HG02763 (cell line): ENCODE measurements around the gene SLC39A5.
"Not testable (repeated sequence)": the region's sequence is repeated elsewhere in the genome, so short reads cannot be mapped to it uniquely, and the experiment has no call there.

Experiments used
- ATAC-seq: cut with Tn5 transposase; IDR thresholded peaks from one replicate; pipeline ENCODE4 v1.9.1; 2021; ENCODE audit warnings: mild to moderate bottlenecking, moderate library complexity; ENCODE audit not compliant: unreplicated experiment

The SLC39A5 gene

GRCh38 chr12:56242986-56243385, 13.1 kb downstream of the SLC39A5 start:
- no peak for ATAC-seq

- no peak for ATAC-seq
Observed at GRCh38 chr12:56243731-56244181, 13.9 kb downstream of the SLC39A5 start.

- no peak for ATAC-seq
Observed at GRCh38 chr12:56244494-56244893, 14.6 kb downstream of the SLC39A5 start.

- no peak for ATAC-seq
Observed at GRCh38 chr12:56247923-56248322, 18.1 kb downstream of the SLC39A5 start.

DNA sequence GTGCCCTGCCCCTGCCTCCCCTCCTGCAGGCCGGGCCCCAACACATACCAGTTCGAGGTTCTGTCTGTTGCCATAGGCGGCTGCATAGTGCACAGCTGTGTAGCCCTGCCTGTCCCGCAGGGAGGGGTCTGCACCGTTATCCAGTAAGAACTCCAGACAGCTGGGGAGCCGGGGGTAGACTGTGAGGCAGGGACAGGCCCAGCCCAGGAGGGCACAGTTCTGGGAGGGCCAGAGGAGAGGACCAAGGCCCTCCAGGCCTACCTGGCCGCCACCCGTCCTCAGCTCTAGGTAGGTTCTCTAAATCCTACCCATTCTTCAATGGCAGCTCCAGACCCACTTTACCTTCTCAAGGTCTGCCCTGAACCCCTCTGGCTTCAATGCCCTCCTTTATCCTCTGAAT, 18.9 kb downstream of the SLC39A5 start:
- no peak for ATAC-seq

- ATAC-seq = no peak
Observed at GRCh38 chr12:56252649-56253048, 22.8 kb downstream of the SLC39A5 start.

DNA sequence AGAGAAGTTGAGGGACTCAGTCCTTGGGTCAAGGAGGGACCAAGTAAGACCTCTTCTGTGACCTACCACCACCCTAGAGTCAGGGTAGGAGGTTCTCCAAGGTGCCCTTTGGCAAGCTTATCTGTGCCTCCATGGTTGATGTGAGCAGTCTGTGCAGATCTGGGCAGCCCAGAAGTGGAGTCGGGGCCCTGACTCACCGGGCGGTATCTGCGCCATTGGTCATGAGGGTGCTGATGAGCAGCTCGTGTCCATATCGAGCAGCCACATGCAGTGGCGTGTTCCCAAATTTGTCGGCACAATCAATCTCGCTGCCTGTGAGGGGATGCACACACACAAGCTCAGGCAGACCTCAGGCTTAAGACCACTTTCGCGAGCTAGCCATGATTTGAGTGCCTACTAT, 23.2 kb downstream of the SLC39A5 start:
- ATAC-seq = no peak

GRCh38 chr12:56255671-56256070, 25.8 kb downstream of the SLC39A5 start:
- ATAC-seq = no peak

DNA sequence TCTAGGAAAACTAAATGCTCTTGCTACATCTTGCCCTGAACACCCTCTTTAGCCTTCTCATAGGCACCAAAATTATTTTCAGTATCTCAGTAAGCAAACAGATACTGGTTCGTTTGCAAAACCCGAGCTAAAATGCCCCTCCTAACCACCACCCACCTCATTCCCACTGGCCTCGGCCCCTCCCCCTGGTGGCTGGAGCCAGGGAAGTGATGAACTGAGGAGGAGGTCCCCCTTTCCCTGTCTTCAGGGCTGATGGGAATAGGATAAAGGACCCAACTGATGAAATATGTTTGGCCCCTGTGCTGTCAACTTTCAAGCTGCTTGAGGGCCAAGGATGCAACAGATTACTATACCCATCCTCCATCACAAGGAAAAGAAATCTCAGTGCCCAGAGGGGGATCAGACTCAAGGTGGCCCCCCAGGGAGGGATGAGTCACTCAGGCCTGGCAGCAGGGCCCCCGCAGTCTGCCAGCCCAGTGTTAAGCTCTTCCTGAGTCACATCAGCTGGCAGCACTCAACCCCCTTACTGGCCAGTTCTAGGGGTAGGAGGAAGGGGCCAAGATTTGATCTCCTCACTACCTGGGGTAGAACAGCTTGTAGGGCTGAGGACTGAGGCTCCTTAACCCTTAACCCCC, 26.6 kb downstream of the SLC39A5 start:
- ATAC-seq = no peak

- ATAC-seq = no peak
Observed at GRCh38 chr12:56257071-56257470, 27.2 kb downstream of the SLC39A5 start.

- ATAC-seq = no peak
Observed at GRCh38 chr12:56257491-56258067, 27.7 kb downstream of the SLC39A5 start.

GRCh38 chr12:56258068-56258819, 28.4 kb downstream of the SLC39A5 start, which contains the start of gene ANKRD52:
ANKRD52 (minus strand) TSS chr12:56258384; CDS start chr12:56258269, 115 bp downstream.
- ATAC-seq = peak; percentile 81

- ATAC-seq = no peak
Observed at GRCh38 chr12:56258820-56259183, 29.0 kb downstream of the SLC39A5 start.

DNA sequence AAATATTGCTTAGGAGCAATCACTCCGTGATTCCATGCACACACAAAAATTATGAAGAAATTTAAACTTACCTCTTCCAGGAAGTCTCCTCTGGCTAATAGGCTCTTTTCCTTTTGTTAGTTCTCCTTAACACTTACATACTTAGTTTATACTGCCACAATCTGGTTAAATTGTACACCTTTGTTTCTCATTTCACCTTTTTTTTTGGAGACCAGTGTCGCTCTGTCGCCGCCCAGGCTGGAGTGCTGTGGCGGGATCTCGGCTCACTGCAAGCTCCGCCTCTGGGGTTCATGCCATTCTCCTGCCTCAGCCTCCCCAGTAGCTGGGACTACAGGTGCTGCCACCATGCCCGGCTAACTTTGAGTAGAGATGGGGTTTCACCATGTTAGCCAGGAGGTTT, 30.5 kb downstream of the SLC39A5 start:
- no peak for ATAC-seq

GRCh38 chr12:56260921-56261320, 31.1 kb downstream of the SLC39A5 start:
- no peak for ATAC-seq

DNA sequence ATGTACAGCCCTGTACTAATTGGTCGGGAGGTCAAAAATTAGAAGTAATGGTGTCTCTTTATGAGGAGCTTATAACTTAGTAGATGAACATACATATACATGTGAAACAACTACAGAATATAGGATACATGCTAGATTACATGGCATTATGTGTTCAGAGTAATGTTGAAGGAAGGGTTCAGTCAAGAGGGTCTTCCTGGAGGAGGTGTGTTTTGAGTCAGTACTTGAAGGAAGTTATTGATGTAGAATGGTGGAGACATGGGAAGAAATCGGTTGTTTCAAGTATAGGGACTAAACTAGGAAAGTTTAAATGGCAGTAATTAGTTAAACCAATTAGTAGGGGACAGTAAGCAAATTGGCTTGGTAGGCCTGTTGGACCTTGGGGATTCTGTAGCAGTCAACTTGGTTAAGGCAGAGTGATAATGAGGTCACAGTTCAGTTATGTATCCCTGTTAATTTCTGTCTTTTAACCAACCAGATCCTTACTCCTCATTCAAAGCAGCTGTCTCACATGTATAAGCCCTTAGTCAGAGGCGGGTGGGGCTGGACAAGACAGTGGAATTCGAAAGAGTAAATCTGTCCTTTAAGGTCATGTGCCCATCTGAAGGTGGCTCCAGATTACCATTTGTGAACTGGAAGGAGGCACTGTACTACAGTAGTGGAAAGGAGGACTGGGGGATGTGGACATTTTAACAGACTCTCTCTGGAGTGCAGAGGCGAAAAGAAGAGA, 31.8 kb downstream of the SLC39A5 start:
- no peak for ATAC-seq

DNA sequence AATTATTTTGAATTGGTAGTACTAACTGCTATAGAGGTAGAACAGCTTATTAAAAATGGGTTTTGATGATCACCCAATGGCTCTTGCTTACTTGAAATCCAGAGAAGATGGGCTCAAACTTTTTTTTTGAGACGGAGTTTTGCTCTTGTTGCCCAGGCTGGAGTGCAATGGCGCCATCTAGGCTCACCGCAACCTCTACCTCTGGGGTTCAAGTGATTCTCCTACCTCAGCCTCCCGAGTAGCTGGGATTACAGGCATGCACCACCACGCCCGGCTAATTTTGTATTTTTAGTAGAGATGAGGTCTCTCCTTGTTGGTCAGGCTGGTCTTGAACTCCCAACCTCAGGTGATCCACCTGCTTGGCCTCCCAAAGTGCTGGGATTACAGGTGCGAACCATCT, 33.1 kb downstream of the SLC39A5 start:
- not testable (repeated sequence) for ATAC-seq

DNA sequence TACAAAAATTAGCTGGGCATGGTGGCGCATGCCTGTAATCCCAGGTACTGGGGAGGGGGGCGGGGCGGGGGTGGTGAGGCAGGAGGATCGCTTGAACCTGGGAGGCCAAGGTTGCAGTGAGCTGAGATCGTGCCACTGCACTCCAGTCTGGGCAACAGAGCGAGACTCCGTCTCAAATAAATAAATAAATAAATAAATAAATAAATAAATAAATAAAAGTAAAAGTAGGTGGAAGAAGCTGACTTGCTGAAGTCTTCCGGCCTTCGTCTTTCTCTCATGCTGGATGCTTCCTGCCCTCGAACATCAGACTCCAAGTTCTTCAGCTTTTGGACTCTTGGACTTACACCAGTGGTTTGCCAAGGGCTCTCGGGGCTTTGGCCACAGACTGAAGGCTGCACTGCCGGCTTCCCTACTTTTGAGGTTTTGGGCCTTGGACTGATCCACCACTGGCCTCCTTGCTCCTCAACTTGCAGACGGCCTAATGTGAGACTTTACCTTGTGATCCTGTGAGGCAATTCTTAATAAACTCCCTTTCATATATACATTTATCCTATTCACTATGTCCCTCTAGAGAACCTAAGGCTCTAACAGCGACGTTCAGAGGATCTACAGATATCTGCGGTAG, 36.3 kb downstream of the SLC39A5 start:
- not testable (repeated sequence) for ATAC-seq

DNA sequence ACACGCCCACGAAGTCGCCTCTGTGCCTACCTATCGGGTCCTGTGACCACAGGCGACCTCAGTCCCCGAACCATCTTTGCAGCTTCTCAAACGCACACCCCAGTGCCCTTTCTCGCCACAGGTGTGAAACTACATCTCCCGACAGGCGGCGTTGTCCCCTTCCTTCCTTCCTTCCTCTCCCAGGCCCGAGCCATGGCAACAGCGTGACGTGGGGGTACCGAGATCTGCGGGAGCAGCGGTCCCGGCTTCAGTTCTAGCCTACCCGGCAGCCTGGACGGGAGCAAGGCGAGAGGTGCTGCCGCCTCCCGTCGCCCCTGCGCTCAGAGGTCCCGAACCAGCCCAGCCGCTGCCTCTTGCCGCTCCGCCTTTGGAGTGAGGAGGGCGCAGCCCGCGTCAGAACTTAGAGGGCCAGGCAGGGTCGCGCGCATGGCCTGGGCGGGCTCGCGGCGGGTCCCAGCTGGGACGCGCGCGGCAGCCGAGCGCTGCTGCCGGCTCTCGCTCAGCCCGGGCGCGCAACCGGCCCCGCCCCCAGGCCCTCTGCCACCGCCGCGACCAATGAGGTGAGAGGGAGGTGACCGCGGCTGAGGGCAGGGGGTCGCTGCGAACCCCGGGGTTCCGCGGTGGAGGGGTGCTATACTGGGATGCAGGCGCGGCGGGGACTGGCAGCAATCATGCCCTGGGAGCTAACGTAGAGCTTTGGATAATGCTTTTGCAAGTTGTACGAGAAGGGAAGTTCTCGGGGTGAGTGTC, 37.0 kb downstream of the SLC39A5 start, which contains the start of gene COQ10A:
COQ10A (plus strand) TSS at position 250 of the 750 bp plus-strand sequence; CDS start at position 427, 177 bp downstream.
- ATAC-seq = peak; percentile 87

GRCh38 chr12:56267443-56268071, 37.7 kb downstream of the SLC39A5 start:
- ATAC-seq = peak; percentile 1
